ENCODE data around the gene ADAMTS14. TPM values are rescaled to one million over a fixed set of nuclear protein-coding genes. Genes with fewer than 3 reads are reported as not detected.
"Not testable (repeated sequence)": the region's sequence is repeated elsewhere in the genome, so short reads cannot be mapped to it uniquely, and the experiment has no call there.

ADAMTS14 gene
- total and polyA plus RNA-seq, 8 donors: 2.4 to 10.0 (median 6.6) TPM

- Histone ChIP-seq H3K9me3 (peaks cover 0 to 10% of the 10 kb centered on the region in 2 donors), H3K36me3 (no peaks in the 10 kb centered on the region), H3K27ac (no peak overlapping the region), H3K27me3 (no peaks in the 10 kb centered on the region), H3K4me1 (no peaks in the 10 kb centered on the region), H3K4me3 (no peak overlapping the region)
- DNase-seq (no peak), ATAC-seq (no peak)
- TF ChIP-seq CTCF (IDR thresholded peaks at IDR 0.05): no peak
- intact Hi-C loops (cut with DNase I): loop anchor here in 1 of 2 donors (10.0 kb wide), 1 partner anchor 214 kb away; no protein-coding TSS in a partner anchor
Measured at GRCh38 chr10:70769121-70769520, 96.8 kb downstream of the ADAMTS14 start.

GRCh38 chr10:70770001-70770400, 97.7 kb downstream of the ADAMTS14 start:
- TF ChIP-seq CTCF (IDR thresholded peaks at IDR 0.05): no peak
- DNase-seq: no peak
- Histone ChIP-seq H3K27me3 (no peaks in the 10 kb centered on the region), H3K36me3 (no peaks in the 10 kb centered on the region), H3K27ac (no peak overlapping the region), H3K4me3 (no peak overlapping the region), H3K4me1 (no peaks in the 10 kb centered on the region), H3K9me3 (peaks cover 0 to 10% of the 10 kb centered on the region in 2 donors)
- intact Hi-C loops (cut with DNase I): no loop called here
- ATAC-seq: no peak

- H3K9me3 ChIP-seq; DNase-seq; H3K4me1 ChIP-seq; intact Hi-C loops (cut with DNase I); H3K27me3 ChIP-seq; H3K27ac ChIP-seq; ATAC-seq; H3K36me3 ChIP-seq; H3K4me3 ChIP-seq: not testable (repeated sequence)
Measured at GRCh38 chr10:70770516-70770915, 98.2 kb downstream of the ADAMTS14 start.

- no peak for TF ChIP-seq CTCF (IDR thresholded peaks at IDR 0.05)
- intact Hi-C loops (cut with DNase I): no loop called here
Measured at GRCh38 chr10:70771311-70772194, 99.2 kb downstream of the ADAMTS14 start.

GRCh38 chr10:70772627-70773026, 100.3 kb downstream of the ADAMTS14 start:
- DNase-seq (no peak), ATAC-seq (no peak)
- intact Hi-C loops (cut with DNase I): no loop called here
- H3K4me1 ChIP-seq: no peaks in the 10 kb centered on the region
- no peaks in the 10 kb centered on the region for H3K36me3 ChIP-seq
- no peak overlapping the region for H3K27ac ChIP-seq
- H3K4me3 ChIP-seq: no peak overlapping the region
- no peaks in the 10 kb centered on the region for H3K9me3 ChIP-seq
- H3K27me3 ChIP-seq: no peaks in the 10 kb centered on the region
- no peak for TF ChIP-seq CTCF (IDR thresholded peaks at IDR 0.05)

More at GRCh38 chr10:70771311-70772194, 99.2 kb downstream of the ADAMTS14 start:
- ATAC-seq: no peak
- no peak overlapping the region for H3K4me3 ChIP-seq
- no peak overlapping the region for H3K27ac ChIP-seq
- H3K27me3 ChIP-seq: no peaks in the 10 kb centered on the region
- H3K4me1 ChIP-seq: no peaks in the 10 kb centered on the region
- no peaks in the 10 kb centered on the region for H3K36me3 ChIP-seq
- DNase-seq: no peak
- H3K9me3 ChIP-seq: no peaks in the 10 kb centered on the region
